ENCODE data around the gene CRYBB2.
"Not testable (repeated sequence)": the region's sequence is repeated elsewhere in the genome, so short reads cannot be mapped to it uniquely, and the experiment has no call there.

CRYBB2 gene

GRCh38 chr22:25219211-25219689 is at the start of gene CRYBB2:
CRYBB2 (plus strand) TSS chr22:25219639; CDS start chr22:25221430, 1,791 bp downstream.
- DNase-seq: no peak

- DNase-seq: no peak
Measured at GRCh38 chr22:25170426-25170980, 48.9 kb upstream of the CRYBB2 start.

GRCh38 chr22:25172153-25172552 is 47.3 kb upstream of the CRYBB2 start:
- no peak for DNase-seq

- no peak for DNase-seq
Measured at GRCh38 chr22:25174156-25174887, 45.1 kb upstream of the CRYBB2 start.

GRCh38 chr22:25174888-25175411 is 44.5 kb upstream of the CRYBB2 start:
- no peak for DNase-seq

GRCh38 chr22:25176175-25176574 is 43.3 kb upstream of the CRYBB2 start:
- no peak for DNase-seq

- no peak for DNase-seq
Measured at GRCh38 chr22:25176799-25177198, 42.6 kb upstream of the CRYBB2 start.

GRCh38 chr22:25177226-25177625 is 42.2 kb upstream of the CRYBB2 start:
- no peak for DNase-seq

GRCh38 chr22:25177895-25178294 is 41.5 kb upstream of the CRYBB2 start:
- no peak for DNase-seq

- DNase-seq: not testable (repeated sequence)
Measured at GRCh38 chr22:25178348-25178747, 41.1 kb upstream of the CRYBB2 start.

- DNase-seq: not testable (repeated sequence)
Measured at GRCh38 chr22:25178869-25179631, 40.4 kb upstream of the CRYBB2 start.

GRCh38 chr22:25182131-25183110 is 37.0 kb upstream of the CRYBB2 start:
- DNase-seq: no peak

GRCh38 chr22:25183949-25184619 is 35.4 kb upstream of the CRYBB2 start:
- no peak for DNase-seq

- no peak for DNase-seq
Measured at GRCh38 chr22:25186140-25186539, 33.3 kb upstream of the CRYBB2 start.

GRCh38 chr22:25187469-25187868 is 32.0 kb upstream of the CRYBB2 start:
- DNase-seq: no peak

GRCh38 chr22:25192406-25192805 is 27.0 kb upstream of the CRYBB2 start:
- DNase-seq: no peak

- DNase-seq: no peak
Measured at GRCh38 chr22:25193130-25193529, 26.3 kb upstream of the CRYBB2 start.

GRCh38 chr22:25193548-25193947 is 25.9 kb upstream of the CRYBB2 start:
- no peak for DNase-seq

- DNase-seq: no peak
Measured at GRCh38 chr22:25196326-25196725, 23.1 kb upstream of the CRYBB2 start.

- DNase-seq: no peak
Measured at GRCh38 chr22:25197340-25197739, 22.1 kb upstream of the CRYBB2 start.

GRCh38 chr22:25199731-25200520 is 19.5 kb upstream of the CRYBB2 start, which contains the start of gene CRYBB3:
CRYBB3 (plus strand) TSS chr22:25199858; CDS start chr22:25201397, 1,539 bp downstream.
- no peak for DNase-seq
